Activated CD4-positive, alpha-beta T cell treated with anti-CD3 and anti-CD28 coated beads for 48 hours (primary cell): ENCODE measurements around the gene VDAC2.

Experiments
- DNase-seq: peaks from one replicate; pipeline ENCODE4 v3.0.0-alpha.2; 2020

VDAC2 gene

GRCh38 chr10:75254739-75255138, 44.1 kb downstream of the VDAC2 start:
- no peak for DNase-seq

GRCh38 chr10:75260990-75261389, 50.4 kb downstream of the VDAC2 start:
- no peak for DNase-seq

- DNase-seq = no peak
Observed at GRCh38 chr10:75261813-75262705, 51.5 kb downstream of the VDAC2 start.

- DNase-seq = no peak
Observed at GRCh38 chr10:75263806-75264205, 53.2 kb downstream of the VDAC2 start.

- DNase-seq = no peak
Observed at GRCh38 chr10:75265856-75266255, 55.3 kb downstream of the VDAC2 start.

GRCh38 chr10:75266945-75267344, 56.3 kb downstream of the VDAC2 start:
- DNase-seq = no peak

GRCh38 chr10:75269605-75270004, 59.0 kb downstream of the VDAC2 start:
- no peak for DNase-seq

- no peak for DNase-seq
Observed at GRCh38 chr10:75272094-75272493, 61.5 kb downstream of the VDAC2 start.

GRCh38 chr10:75272896-75273295, 62.3 kb downstream of the VDAC2 start:
- DNase-seq = no peak

GRCh38 chr10:75276069-75276872, 65.7 kb downstream of the VDAC2 start:
- no peak for DNase-seq

- DNase-seq = no peak
Observed at GRCh38 chr10:75280236-75280635, 69.6 kb downstream of the VDAC2 start.
